Adrenal gland (tissue), 5 donors: ENCODE data around the gene AHNAK2.

Experiments used
- POLR2A ChIP-seq, 2 donors: fragments of 450-650 bp; IDR thresholded peaks; one replicate each; pipeline ENCODE4 v1.6.1; 2017; ENCODE audit warnings: antibody characterized with exemption in 2 of 2, mild to moderate bottlenecking in 2 of 2, moderate library complexity in 1 of 2
- TF ChIP-seq, protein P1 (sequence below), 6 experiments: fragments of 450-650 bp in 4 of 6; fragments of 200-600 bp in 2 of 6; sonication (generic) in 1 of 6; IDR thresholded peaks; 1 replicate in 5 of 6; 2 replicates in 1 of 6; pipeline versions ENCODE4 v1.5.1 to v1.8.0; 2016 to 2021; ENCODE audit warnings: antibody characterized with exemption in 6 of 6, mild to moderate bottlenecking in 2 of 6, moderate library complexity in 1 of 6
- donor health status: DM: no; HTN: no; CAD: no.

DNA sequence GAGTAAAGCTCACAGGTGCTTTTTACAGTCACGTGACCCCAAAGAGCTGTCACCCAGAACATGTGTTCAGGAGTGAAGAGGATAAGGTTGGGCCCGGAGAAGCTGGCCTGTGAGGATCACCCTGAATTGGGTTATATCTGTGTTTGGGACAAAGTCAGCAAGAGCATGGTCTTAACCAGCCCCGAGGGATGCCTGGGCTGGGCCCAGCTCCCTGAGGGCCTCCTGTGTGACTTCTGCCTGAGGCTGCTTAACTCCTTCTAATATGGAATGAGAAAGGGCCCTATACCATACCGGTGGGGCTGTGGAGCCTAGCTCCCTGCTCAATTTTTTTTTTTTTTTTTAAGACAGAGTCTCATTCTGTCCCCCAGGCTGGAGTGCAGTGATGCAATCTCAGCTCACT lies 40.2 kb upstream of the AHNAK2 start:
- TF ChIP-seq, protein P1, sequence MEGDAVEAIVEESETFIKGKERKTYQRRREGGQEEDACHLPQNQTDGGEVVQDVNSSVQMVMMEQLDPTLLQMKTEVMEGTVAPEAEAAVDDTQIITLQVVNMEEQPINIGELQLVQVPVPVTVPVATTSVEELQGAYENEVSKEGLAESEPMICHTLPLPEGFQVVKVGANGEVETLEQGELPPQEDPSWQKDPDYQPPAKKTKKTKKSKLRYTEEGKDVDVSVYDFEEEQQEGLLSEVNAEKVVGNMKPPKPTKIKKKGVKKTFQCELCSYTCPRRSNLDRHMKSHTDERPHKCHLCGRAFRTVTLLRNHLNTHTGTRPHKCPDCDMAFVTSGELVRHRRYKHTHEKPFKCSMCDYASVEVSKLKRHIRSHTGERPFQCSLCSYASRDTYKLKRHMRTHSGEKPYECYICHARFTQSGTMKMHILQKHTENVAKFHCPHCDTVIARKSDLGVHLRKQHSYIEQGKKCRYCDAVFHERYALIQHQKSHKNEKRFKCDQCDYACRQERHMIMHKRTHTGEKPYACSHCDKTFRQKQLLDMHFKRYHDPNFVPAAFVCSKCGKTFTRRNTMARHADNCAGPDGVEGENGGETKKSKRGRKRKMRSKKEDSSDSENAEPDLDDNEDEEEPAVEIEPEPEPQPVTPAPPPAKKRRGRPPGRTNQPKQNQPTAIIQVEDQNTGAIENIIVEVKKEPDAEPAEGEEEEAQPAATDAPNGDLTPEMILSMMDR (IDR thresholded peaks at IDR 0.05) = no peak
- no peak for TF ChIP-seq POLR2A (IDR thresholded peaks at IDR 0.05)
